Measurements from ENCODE around the gene STK38. TPM values are rescaled to one million over a fixed set of nuclear protein-coding genes. Genes with fewer than 3 reads are reported as not detected.

The STK38 gene
- total RNA-seq, 4 donors from 2014 or later = 57.8 to 107 (median 87.9) TPM

DNA sequence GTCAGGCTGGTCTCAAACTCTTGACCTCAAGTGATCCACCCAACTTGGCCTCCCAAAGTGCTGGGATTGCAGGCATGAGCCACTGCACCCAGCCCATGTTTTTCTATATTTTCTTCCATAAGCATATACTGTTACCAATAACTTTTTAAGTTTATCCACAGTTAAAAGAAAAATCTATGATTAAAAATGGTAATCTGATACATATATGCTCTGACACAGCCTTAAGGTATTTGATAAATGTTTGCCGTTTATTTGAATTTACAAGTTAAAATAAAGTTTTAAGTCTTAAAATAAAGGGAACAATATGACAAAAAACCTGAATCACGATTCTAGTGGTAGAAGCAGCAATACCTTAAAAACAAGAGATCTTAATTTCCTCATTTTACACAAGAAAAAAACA is 5.2 kb downstream of the STK38 start:
- H3K4me1 ChIP-seq = peaks cover 0 to 38% (median 11%) of the 10 kb centered on the region in 4 donors

DNA sequence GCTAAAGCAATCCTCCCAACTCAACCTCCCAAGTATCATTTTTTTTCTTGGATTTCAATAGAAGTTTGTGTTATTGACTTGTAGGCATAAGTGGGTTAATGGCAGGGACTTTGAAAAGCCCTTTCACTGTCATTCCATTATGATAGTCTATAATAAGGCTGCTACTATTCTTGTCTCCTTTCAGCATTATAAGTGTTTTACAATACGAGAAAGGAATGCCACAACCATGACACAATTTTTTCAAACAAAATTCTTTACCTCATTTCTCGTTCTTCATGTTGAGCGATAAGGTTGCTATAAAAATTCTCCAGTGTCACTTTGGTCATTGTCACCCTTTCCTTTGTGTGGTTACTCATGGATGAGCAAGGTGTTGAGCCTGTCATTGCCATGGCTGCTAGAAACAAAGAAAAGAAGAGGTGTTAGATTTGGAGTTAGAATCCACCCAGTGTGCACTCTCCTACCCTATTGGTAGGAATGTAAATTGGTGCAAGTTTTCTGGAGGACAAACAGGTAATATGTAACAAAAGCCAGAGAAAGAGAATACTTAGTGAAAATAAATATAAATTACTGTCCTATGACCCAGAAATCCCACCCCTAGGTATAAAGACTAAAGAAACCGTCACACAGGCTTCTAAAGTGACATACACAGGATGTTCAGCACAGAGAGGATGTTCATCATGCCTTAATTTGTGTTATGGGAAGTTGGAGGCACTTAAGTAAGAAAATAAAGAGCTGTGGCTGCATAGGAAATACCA is 7.3 kb downstream of the STK38 start:
- no peaks in the 10 kb centered on the region for H3K9me3 ChIP-seq
- no peak for DNase-seq
- TF ChIP-seq POLR2A (IDR thresholded peaks at IDR 0.05) = no peak
- no peak overlapping the region for H3K4me3 ChIP-seq
- H3K36me3 ChIP-seq = peaks cover 0 to 58% (median 0%) of the 10 kb centered on the region in 3 donors
- no peaks in the 10 kb centered on the region for H3K27me3 ChIP-seq
- no peak overlapping the region for H3K27ac ChIP-seq
- peaks cover 0 to 28% (median 11%) of the 10 kb centered on the region in 4 donors for H3K4me1 ChIP-seq

More for the DNA sequence above, 5.2 kb downstream of the STK38 start:
- no peak overlapping the region for H3K27ac ChIP-seq
- no peak for DNase-seq
- peaks cover 0 to 43% (median 0%) of the 10 kb centered on the region in 3 donors for H3K36me3 ChIP-seq
- no peaks in the 10 kb centered on the region for H3K27me3 ChIP-seq
- H3K9me3 ChIP-seq = no peaks in the 10 kb centered on the region
- no peak overlapping the region for H3K4me3 ChIP-seq
- TF ChIP-seq, protein P1, sequence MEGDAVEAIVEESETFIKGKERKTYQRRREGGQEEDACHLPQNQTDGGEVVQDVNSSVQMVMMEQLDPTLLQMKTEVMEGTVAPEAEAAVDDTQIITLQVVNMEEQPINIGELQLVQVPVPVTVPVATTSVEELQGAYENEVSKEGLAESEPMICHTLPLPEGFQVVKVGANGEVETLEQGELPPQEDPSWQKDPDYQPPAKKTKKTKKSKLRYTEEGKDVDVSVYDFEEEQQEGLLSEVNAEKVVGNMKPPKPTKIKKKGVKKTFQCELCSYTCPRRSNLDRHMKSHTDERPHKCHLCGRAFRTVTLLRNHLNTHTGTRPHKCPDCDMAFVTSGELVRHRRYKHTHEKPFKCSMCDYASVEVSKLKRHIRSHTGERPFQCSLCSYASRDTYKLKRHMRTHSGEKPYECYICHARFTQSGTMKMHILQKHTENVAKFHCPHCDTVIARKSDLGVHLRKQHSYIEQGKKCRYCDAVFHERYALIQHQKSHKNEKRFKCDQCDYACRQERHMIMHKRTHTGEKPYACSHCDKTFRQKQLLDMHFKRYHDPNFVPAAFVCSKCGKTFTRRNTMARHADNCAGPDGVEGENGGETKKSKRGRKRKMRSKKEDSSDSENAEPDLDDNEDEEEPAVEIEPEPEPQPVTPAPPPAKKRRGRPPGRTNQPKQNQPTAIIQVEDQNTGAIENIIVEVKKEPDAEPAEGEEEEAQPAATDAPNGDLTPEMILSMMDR (IDR thresholded peaks at IDR 0.05) = no peak
- no peak for TF ChIP-seq POLR2A (IDR thresholded peaks at IDR 0.05)

DNA sequence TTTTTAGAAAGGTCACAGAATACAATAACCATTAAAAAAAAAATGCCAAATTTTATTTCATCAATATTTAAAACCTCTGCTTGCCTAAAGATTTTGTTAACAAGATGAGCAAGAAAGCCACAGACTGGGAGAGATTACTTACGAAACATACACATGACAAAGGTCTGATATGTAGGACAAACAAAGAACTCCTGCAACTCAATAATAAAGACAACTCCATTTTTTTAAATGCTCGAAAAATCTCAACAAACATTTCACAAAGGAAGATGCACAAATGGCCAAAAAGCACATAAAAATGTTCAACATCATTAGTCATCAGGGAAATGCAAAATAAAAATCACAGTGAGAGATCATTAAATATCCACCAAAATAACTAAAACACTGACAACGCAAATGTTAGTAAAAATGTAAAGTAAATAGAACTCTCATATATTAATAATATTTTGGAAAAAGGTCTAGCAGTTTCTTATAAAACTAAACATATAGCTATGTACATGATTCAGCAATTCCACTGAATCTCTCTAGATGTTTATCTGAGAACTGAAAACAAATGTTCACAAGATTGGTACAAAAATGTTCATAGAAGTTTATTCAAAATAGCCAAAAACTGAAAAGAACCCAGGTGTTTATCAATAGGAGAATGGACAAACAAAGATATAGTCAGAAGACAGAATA is 10.3 kb downstream of the STK38 start:
- TF ChIP-seq, protein P1 (IDR thresholded peaks at IDR 0.05) = no peak
- TF ChIP-seq POLR2A (IDR thresholded peaks at IDR 0.05) = no peak
- peaks cover 0 to 73% (median 0%) of the 10 kb centered on the region in 3 donors for H3K36me3 ChIP-seq
- DNase-seq = no peak

DNA sequence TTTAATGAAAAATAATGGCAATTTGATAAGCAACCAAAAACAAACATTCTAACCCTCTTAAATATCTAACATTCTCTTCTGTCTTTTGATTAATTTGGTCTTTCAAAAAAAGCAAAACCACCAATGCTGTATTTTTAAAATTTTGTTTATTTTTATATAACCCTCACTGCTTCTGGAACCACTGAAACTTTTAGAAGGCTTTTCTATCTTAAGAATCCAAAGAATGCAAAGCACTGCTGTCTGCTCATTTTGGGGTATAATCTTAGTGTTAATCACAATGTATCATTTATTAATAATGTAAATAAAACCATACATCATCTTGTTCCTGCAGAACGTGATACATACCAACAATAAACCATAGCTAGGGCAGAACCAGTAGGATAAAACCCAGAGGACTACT is 14.0 kb downstream of the STK38 start:
- H3K4me3 ChIP-seq = no peak overlapping the region
- H3K4me1 ChIP-seq = no peaks in the 10 kb centered on the region
- no peak overlapping the region for H3K27ac ChIP-seq
- no peaks in the 10 kb centered on the region for H3K9me3 ChIP-seq
- DNase-seq = no peak
- TF ChIP-seq, protein P1 (IDR thresholded peaks at IDR 0.05) = no peak
- TF ChIP-seq POLR2A (IDR thresholded peaks at IDR 0.05) = no peak
- H3K27me3 ChIP-seq = no peaks in the 10 kb centered on the region
- peaks cover 0 to 70% (median 0%) of the 10 kb centered on the region in 3 donors for H3K36me3 ChIP-seq

More for the DNA sequence above, 10.3 kb downstream of the STK38 start:
- peaks cover 0 to 5% (median 2%) of the 10 kb centered on the region in 4 donors for H3K4me1 ChIP-seq
- H3K9me3 ChIP-seq = no peaks in the 10 kb centered on the region
- no peak overlapping the region for H3K27ac ChIP-seq
- no peak overlapping the region for H3K4me3 ChIP-seq
- H3K27me3 ChIP-seq = no peaks in the 10 kb centered on the region

DNA sequence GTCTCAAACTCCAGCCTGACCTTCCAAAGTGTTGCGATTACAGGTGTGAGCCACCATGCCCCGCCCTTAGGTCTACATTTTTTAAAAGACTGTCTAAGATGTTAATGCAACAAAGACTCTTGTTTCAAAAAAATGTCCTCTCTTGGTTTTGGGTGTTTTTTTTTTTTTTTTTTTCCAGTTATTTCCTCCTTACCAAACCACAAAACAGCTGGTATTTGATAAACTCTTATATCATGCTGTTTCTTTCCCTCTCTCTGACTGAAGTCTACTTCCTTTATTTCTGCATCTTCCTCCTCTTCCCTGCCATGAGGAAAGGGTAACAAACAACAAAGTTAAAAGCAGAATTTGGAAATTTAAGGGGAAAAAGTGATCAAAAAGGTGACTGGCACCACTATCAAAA is 21.2 kb downstream of the STK38 start:
- DNase-seq = no peak
- TF ChIP-seq POLR2A (IDR thresholded peaks at IDR 0.05) = no peak
- TF ChIP-seq, protein P1 (IDR thresholded peaks at IDR 0.05) = no peak
- peaks cover 0 to 4% (median 0%) of the 10 kb centered on the region in 4 donors for H3K4me1 ChIP-seq
- no peak overlapping the region for H3K27ac ChIP-seq
- H3K36me3 ChIP-seq = peaks cover 0 to 60% (median 0%) of the 10 kb centered on the region in 3 donors
- H3K4me3 ChIP-seq = no peak overlapping the region
- no peaks in the 10 kb centered on the region for H3K27me3 ChIP-seq
- no peaks in the 10 kb centered on the region for H3K9me3 ChIP-seq

DNA sequence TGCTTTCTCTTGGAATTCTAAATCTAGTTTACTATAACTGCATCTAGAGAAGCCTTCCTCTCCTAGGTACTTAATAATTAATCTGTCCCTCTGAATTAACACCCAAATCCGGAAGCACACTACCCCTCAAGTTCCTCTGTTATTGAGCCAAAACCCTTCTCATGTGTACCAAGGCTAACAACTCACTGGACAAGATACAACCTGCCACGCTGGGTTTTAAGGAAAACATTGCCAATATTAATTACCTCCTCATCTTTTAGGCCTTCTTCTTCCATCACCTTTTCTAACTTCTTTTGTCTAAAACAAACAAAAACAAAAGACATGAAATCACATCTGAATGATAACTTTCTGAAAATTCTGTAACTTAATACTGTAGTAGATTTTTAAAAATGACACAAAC is 21.9 kb downstream of the STK38 start:
- Histone ChIP-seq H3K27ac (no peak overlapping the region), H3K9me3 (no peaks in the 10 kb centered on the region), H3K36me3 (peaks cover 0 to 60% (median 4%) of the 10 kb centered on the region in 3 donors), H3K4me3 (no peak overlapping the region), H3K4me1 (peaks cover 0 to 4% (median 0%) of the 10 kb centered on the region in 4 donors), H3K27me3 (no peaks in the 10 kb centered on the region)
- no peak for DNase-seq
- TF ChIP-seq, protein P1 (IDR thresholded peaks at IDR 0.05) = no peak
- TF ChIP-seq POLR2A (IDR thresholded peaks at IDR 0.05) = no peak
